CD4-positive, alpha-beta memory T cell (primary cell): ENCODE measurements around the gene THNSL1. TPM values are rescaled to one million over a fixed set of nuclear protein-coding genes. Genes with fewer than 3 reads are reported as not detected.

Source experiments
- polyA plus RNA-seq, 2 donors: library from polyadenylated mRNA; unstranded; fragments of 300-500 nt; fragmentation: Illumina TruSeq; gene quantifications; one replicate each; pipeline ENCODE4 v1.2.3, GENCODE V29; 2021
- total RNA-seq, 2 experiments: library from RNA; stranded (reverse); gene quantifications; one replicate each; pipeline ENCODE4 v1.2.3, GENCODE V29; 2021

Gene THNSL1
- total and polyA plus RNA-seq, 4 experiments from 2014 or later: 3.2 to 7.5 (median 7.0) TPM

Other genes with a start within 250 kb of the THNSL1 start
- gene PRTFDC1, start 64.0 kb upstream of the THNSL1 start, total RNA-seq: under 1 TPM; 0.23 to 0.97 TPM
- under 1 TPM; 0.21 to 0.39 TPM for gene PRTFDC1, start 64.0 kb upstream of the THNSL1 start, polyA plus RNA-seq
- gene ENKUR, start 454 bp upstream of the THNSL1 start, total RNA-seq: not detected
- not detected for gene ENKUR, start 454 bp upstream of the THNSL1 start, polyA plus RNA-seq
- not detected for gene GPR158, start 158.4 kb downstream of the THNSL1 start, total RNA-seq
- not detected for gene GPR158, start 158.4 kb downstream of the THNSL1 start, polyA plus RNA-seq